ENCODE data around the gene PRDX1.

Gene PRDX1

DNA sequence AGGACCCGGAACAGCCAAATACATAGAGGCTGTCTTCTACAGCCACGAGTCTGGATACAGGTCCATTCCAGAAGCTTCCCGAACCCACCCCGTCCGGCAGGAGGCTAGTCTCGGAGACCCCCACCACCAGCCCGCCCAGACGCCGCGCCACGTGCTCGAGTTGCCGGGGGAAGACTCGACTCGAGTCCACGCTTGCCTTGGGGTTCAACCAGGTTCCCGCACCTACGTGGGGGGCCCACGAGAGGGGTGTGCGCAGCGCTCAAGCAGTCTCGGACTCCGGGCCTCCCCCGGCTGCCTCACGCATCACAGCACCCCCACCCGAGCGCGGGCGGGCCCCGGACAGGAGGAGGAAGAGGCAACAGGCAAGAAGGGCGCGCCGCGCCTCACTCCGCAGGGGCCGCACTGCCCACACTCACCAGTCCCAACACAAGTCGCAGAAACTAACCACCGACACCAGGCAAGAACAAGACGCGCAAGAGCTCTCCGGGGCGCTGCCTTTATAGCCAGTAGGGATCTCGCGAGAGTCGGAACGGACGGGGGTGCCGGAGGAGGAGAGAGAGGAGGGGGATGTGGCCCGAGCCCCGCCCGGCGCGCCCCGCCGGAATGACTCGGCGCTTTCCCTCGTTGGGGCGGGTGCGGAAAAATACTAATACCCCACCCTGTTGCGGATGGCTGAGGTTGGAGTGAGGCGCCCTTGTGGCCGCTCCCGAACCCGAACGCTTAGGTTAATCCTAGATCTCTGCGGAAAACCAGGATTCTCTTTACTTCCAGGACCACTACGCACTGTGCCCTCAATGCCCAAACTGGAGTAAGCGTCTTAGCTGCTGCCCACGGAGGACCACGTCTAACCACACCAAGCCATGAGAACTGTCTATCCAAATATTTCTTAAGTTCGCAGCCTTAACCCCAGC lies at the start of gene PRDX1:
PRDX1 (minus strand) TSS at position 472 of the 911 bp plus-strand sequence. CDS start 2,841 bp downstream, outside the sequence.
- DNase-seq (ENCODE audit: low read depth) = peak; percentile 98
- peak within 1 kb of the TSS; percentile 82 for H3K4me3 ChIP-seq (ENCODE audit: low read depth, low read length)
- TF ChIP-seq, protein P1, sequence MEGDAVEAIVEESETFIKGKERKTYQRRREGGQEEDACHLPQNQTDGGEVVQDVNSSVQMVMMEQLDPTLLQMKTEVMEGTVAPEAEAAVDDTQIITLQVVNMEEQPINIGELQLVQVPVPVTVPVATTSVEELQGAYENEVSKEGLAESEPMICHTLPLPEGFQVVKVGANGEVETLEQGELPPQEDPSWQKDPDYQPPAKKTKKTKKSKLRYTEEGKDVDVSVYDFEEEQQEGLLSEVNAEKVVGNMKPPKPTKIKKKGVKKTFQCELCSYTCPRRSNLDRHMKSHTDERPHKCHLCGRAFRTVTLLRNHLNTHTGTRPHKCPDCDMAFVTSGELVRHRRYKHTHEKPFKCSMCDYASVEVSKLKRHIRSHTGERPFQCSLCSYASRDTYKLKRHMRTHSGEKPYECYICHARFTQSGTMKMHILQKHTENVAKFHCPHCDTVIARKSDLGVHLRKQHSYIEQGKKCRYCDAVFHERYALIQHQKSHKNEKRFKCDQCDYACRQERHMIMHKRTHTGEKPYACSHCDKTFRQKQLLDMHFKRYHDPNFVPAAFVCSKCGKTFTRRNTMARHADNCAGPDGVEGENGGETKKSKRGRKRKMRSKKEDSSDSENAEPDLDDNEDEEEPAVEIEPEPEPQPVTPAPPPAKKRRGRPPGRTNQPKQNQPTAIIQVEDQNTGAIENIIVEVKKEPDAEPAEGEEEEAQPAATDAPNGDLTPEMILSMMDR (IDR thresholded peaks at IDR 0.05; ENCODE audit: insufficient read depth, low read depth, low read length, missing control alignments) = no peak

DNA sequence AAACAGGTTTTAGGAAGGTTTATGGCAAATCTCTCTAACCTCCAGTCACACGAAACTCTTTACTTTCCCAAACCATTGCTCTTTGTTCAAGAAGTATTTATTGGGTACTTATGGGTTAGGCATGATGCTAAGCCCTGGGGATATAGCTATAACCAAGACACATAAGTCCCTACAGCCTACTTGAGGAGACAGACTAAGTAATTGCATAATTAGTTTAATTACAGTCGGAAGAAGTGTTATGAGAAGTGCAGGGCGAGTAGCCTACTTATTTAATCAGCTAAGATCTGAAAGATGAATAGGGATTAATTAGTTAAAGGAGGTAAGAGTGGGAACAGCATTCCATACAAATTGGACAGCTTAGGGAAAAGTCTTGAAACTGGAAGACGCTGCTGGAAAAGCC lies 48.9 kb upstream of the PRDX1 start:
- TF ChIP-seq, protein P1 (IDR thresholded peaks at IDR 0.05; ENCODE audit: insufficient read depth, low read depth, low read length, missing control alignments) = no peak
- no peak overlapping the region for H3K4me3 ChIP-seq (ENCODE audit: low read depth, low read length)
- DNase-seq (ENCODE audit: low read depth) = no peak

DNA sequence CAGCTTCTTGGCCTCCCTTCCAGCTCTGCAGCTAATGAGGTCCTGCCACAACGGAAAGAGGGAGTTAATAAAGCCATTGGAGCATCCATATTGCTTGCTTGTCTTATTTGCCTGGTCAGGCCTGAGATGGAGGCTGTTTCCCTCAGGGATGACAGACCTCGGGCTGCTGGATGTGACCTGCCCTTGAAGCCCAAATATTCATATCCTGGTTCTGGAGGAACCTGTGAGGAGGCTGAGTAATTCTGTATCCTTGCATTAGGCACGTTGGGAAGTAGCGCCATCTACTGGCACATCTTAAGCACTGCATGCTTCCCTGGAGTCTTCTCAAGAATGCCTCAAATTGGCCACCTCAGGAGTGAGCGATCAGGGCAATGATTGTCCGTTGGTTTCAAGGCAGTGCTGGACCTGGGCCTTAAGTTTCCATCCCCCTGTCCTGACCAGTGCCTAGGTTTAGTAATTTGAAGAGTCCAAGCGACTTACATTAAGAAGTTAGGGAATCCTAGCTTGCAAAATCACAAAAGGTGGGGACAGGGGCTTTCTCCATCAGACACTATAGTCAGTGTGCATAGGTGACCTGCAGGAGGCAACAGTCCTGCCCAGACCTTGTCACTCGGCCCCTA lies 48.4 kb upstream of the PRDX1 start:
- DNase-seq (ENCODE audit: low read depth) = peak; percentile 83
- H3K4me3 ChIP-seq (ENCODE audit: low read depth, low read length) = no peak overlapping the region
- TF ChIP-seq, protein P1 (IDR thresholded peaks at IDR 0.05; ENCODE audit: insufficient read depth, low read depth, low read length, missing control alignments) = peak; percentile 98

DNA sequence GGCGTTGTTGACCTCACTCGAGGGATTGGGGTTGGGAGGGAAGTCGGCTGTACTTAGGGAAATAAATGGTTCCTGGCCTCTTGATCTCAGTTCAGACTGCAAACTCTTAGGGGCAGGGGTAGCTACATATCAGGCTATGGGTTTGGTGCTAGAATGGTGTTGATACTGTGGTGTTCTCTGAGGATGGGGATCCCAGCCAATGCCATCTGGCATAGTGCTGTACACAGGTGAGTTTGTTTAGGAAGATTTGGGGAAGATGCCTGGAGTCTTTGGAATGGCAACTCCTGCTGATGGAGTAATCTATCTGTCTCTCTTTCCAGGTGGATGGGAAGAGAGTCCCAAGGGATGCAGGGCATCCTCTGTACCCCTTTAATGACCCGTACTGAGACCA lies 47.9 kb upstream of the PRDX1 start:
- DNase-seq (ENCODE audit: low read depth) = no peak
- H3K4me3 ChIP-seq (ENCODE audit: low read depth, low read length) = no peak overlapping the region
- TF ChIP-seq, protein P1 (IDR thresholded peaks at IDR 0.05; ENCODE audit: insufficient read depth, low read depth, low read length, missing control alignments) = no peak

DNA sequence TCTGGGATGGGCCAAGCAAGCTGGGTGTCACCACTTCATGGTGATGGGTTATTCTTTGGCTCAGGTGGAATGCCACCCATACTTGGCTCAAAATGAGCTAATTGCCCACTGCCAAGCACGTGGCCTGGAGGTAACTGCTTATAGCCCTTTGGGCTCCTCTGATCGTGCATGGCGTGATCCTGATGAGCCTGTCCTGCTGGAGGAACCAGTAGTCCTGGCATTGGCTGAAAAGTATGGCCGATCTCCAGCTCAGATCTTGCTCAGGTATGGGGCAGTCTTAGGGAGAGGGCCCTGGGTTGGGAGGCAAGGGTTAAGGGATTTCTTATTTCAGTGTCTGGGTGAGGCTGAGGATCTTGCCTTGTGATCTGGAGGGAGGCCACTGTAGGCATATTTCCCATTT lies 46.7 kb upstream of the PRDX1 start:
- no peak for DNase-seq (ENCODE audit: low read depth)
- H3K4me3 ChIP-seq (ENCODE audit: low read depth, low read length) = no peak overlapping the region
- TF ChIP-seq, protein P1 (IDR thresholded peaks at IDR 0.05; ENCODE audit: insufficient read depth, low read depth, low read length, missing control alignments) = no peak

DNA sequence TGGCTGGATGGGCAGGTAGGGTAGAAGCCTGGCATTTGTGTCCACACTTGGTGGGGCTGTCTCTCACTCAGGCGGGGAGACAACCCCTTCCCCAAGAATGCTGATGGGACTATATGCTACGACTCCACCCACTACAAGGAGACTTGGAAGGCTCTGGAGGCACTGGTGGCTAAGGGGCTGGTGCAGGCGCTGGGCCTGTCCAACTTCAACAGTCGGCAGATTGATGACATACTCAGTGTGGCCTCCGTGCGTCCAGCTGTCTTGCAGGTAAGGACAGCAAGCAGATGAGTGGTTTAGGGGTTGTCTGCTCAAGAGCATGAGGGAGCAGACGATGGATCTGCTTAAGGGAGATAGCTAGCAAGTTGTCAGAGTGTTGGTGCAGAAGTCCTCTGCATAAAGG lies 46.2 kb upstream of the PRDX1 start:
- no peak for DNase-seq (ENCODE audit: low read depth)
- TF ChIP-seq, protein P1 (IDR thresholded peaks at IDR 0.05; ENCODE audit: insufficient read depth, low read depth, low read length, missing control alignments) = no peak
- no peak overlapping the region for H3K4me3 ChIP-seq (ENCODE audit: low read depth, low read length)
